Measurements from ENCODE around the gene F8.
"Not testable (repeated sequence)": the region's sequence is repeated elsewhere in the genome, so short reads cannot be mapped to it uniquely, and the experiment has no call there.

The F8 gene

DNA sequence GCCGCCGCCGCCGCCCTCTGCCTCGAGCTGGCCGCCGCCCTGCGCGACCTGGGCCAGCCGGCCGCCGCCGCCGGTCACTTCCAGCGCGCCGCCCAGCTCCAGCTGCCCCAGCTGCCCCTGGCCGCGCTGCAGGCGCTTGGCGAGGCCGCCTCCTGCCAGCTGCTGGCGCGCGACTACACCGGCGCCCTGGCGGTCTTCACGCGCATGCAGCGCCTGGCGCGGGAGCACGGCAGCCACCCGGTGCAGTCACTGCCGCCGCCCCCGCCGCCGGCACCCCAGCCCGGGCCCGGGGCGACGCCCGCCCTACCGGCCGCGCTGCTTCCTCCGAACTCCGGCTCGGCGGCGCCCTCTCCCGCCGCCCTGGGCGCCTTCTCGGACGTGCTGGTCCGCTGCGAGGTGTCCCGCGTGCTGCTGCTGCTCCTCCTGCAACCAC, 135.7 kb downstream of the F8 start:
- in situ Hi-C loops (cut with HindIII; ENCODE audit: low sequenced_read_pairs): not testable (repeated sequence)

DNA sequence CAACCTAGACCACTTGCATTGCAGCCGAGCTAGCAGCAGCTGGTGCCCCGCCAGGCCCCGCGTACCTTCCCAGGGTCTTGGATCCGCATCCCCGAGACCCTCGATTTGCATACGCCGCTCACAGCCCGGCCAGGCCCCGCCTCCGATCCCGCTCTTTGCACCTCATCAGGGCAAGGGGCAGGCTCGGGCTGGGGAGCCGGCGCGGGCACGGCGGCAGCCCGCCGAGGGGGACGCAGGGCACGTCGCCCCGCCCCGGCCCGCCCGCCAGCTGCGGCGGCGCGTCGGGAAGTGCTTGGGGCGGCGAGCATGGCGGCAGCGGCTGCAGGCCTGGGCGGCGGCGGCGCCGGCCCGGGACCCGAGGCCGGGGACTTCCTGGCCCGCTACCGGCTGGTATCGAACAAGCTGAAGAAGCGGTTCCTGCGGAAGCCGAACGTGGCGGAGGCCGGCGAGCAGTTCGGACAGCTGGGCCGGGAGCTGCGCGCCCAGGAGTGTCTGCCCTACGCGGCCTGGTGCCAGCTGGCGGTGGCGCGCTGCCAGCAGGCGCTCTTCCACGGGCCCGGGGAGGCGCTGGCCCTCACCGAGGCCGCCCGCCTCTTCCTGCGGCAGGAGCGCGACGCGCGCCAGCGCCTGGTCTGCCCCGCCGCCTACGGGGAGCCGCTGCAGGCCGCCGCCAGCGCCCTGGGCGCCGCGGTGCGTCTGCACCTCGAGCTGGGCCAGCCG, 136.3 kb downstream of the F8 start, which contains the start of gene F8A1:
F8A1 (plus strand) TSS at position 287 of the 720 bp plus-strand sequence; CDS start at position 307, 20 bp downstream.
- in situ Hi-C loops (cut with HindIII; ENCODE audit: low sequenced_read_pairs): not testable (repeated sequence)

GRCh38 chrX:154885549-154885948, 137.0 kb downstream of the F8 start:
- in situ Hi-C loops (cut with HindIII; ENCODE audit: low sequenced_read_pairs): not testable (repeated sequence)

DNA sequence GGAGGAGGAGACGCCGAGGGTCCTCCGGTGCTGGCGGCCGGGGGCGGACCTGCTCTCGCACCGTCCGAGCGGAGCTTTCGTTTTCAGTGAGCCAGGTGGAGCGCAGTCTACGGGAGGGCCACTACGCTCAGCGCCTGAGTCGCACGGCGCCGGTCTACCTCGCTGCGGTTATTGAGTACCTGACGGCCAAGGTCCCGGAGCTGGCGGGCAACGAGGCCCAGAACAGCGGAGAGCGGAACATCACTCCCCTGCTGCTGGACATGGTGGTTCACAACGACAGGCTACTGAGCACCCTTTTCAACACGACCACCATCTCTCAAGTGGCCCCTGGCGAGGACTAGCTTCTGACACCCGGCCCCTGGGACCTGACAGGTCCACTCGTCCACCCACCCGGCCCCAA, 137.5 kb downstream of the F8 start:
- in situ Hi-C loops (cut with HindIII; ENCODE audit: low sequenced_read_pairs): not testable (repeated sequence)

DNA sequence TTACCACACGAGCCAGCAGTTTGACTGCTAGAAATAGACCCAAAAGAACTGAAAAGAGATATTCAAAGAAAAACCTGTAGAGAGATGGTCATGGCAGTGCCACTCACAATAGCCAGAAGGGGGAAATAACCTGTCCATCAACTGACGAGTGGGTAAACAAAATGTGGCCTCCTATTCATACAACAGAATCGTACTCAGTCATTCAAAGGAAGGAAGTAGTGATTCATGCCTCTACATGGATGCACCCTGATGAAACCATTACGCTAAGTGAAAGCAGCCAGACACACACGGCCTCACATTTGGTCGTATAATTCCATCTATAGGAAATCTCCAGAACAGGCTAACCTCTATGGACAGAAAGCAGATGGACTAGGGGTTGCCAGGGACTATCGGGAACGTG, 138.5 kb downstream of the F8 start:
- in situ Hi-C loops (cut with HindIII; ENCODE audit: low sequenced_read_pairs): not testable (repeated sequence)

- in situ Hi-C loops (cut with HindIII; ENCODE audit: low sequenced_read_pairs): no loop called here
Measured at GRCh38 chrX:154873329-154873728, 149.2 kb downstream of the F8 start.

GRCh38 chrX:154868522-154868921, 154.0 kb downstream of the F8 start:
- in situ Hi-C loops (cut with HindIII; ENCODE audit: low sequenced_read_pairs): not testable (repeated sequence)

DNA sequence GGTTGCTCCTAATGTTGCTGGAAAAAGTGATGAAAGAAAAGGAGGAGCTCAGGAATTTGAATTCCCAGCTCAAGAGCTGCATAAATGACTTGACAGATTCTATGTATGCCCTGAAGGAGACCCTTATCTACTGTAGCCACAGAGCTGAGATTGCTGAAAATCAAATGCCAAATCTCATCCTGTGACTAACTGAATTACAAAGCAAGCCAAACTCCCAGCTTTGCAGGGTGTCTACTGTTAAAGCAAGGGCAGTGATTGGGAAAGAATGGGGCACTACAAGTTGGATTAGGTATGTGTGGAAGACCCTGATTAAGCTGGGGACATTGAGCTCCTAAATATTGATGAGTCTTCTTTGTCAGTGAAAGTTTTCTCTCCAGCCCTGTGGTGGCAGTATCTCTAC, 167.3 kb downstream of the F8 start:
- in situ Hi-C loops (cut with HindIII; ENCODE audit: low sequenced_read_pairs): no loop called here

GRCh38 chrX:154850957-154851611, 171.4 kb downstream of the F8 start:
- in situ Hi-C loops (cut with HindIII; ENCODE audit: low sequenced_read_pairs): no loop called here

DNA sequence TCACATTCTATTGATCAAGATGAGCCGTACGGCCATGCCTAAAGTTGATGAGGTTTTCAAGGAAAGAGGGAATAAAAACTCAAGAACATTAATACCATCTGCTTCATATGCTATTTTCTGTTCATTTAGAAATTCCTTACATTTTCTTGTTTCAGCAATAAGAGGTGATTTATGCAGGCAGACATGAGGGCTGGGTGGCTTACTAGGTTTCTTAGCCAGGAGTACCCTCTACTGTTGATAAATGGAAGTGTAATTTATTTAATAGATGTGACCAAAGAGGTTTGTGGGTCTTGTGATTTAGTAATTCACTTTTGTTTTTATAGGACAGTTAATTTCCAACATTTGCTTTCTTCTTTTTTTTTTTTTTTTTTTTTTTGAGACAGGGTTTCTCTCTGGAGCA, 181.7 kb downstream of the F8 start:
- in situ Hi-C loops (cut with HindIII; ENCODE audit: low sequenced_read_pairs): loop anchor here (25.0 kb wide), 1 partner anchor 254 kb away; the partner anchor contains the start of gene CTAG1A

DNA sequence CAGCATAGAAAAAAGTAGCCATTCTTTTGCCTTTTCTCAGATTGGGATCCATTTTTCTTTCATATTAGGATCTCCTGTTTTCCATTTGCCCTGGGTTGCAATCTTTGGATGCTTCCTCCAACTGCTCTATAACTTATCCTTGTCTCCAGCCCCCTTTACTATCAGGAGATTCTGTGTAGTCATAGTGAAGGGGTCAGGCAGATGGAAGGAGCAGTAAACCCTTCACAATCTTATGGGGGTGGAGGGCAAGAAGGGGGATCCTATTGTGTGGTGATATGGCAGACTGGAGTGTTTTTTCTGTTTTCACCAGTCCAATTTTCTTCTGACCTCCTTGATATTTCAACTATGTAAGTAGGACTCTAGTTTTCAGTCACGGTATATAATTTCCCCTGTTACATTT, 186.4 kb downstream of the F8 start:
- in situ Hi-C loops (cut with HindIII; ENCODE audit: low sequenced_read_pairs): loop anchor here (25.0 kb wide), 1 partner anchor 249 kb away; the partner anchor contains the start of gene CTAG1A

- in situ Hi-C loops (cut with HindIII; ENCODE audit: low sequenced_read_pairs): loop anchor here (25.0 kb wide), 1 partner anchor 247 kb away; the partner anchor contains the start of gene CTAG1A
Measured at GRCh38 chrX:154834562-154834961, 188.0 kb downstream of the F8 start, which contains the start of gene SMIM9. Gene SMIM9 (minus strand): TSS chrX:154834662. CDS start chrX:154830856, 3,806 bp downstream.

DNA sequence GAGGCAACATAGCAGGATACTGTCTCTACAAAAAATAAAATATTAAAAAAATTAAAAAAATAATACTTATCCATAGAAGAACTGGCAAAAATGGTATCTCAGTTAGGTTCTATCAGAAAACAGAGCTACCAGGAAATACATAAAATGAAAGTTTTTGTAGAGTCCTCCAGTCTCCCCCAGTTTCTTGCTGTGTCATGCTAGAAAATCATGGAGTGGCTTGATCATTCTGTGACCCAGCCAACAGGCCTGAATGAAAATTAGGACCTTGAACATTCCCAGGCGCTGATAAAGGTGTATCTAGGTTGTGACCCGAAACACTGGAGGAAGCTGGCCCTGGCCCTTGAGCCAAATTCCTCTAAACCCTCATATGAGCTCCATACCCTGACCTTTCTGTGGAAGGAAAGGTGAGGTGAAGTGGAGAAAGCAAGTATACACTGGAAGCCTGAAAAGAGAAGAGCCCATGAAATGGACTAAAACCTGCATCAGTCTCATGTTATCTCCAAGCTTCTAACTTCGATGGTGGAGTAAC, 188.7 kb downstream of the F8 start:
- in situ Hi-C loops (cut with HindIII; ENCODE audit: low sequenced_read_pairs): loop anchor here (25.0 kb wide), 1 partner anchor 247 kb away; the partner anchor contains the start of gene CTAG1A

GRCh38 chrX:154829926-154830442, 192.5 kb downstream of the F8 start:
- in situ Hi-C loops (cut with HindIII; ENCODE audit: low sequenced_read_pairs): loop anchor here (25.0 kb wide), 1 partner anchor 243 kb away; the partner anchor contains the start of gene CTAG1A

- in situ Hi-C loops (cut with HindIII; ENCODE audit: low sequenced_read_pairs): loop anchor here (25.0 kb wide), 1 partner anchor 242 kb away; the partner anchor contains the start of gene CTAG1A
Measured at GRCh38 chrX:154829134-154829533, 193.4 kb downstream of the F8 start.

DNA sequence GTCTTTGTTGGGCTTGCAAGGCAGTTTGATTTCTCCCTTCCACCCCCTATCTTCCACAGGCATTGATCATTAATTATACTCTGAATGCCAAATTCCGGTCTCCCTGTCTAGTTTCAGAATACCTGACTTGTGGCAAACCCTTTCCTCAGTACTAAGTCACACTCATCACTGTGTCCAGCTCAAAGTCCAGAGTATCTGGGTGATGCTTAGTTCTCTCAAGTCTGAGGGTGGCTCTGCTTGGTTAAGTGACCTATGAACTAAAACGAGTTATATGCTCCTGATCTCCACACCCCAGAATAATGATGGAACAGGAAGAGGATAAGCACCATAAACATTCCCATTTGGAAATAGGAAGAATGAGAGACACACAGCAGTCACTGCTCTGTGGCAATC, 194.5 kb downstream of the F8 start:
- in situ Hi-C loops (cut with HindIII; ENCODE audit: low sequenced_read_pairs): loop anchor here (25.0 kb wide), 1 partner anchor 241 kb away; the partner anchor contains the start of gene CTAG1A

GRCh38 chrX:154827194-154828015, 195.1 kb downstream of the F8 start:
- in situ Hi-C loops (cut with HindIII; ENCODE audit: low sequenced_read_pairs): loop anchor here (25.0 kb wide), 1 partner anchor 240 kb away; the partner anchor contains the start of gene CTAG1A

- in situ Hi-C loops (cut with HindIII; ENCODE audit: low sequenced_read_pairs): loop anchor here (25.0 kb wide), 1 partner anchor 238 kb away; the partner anchor contains the start of gene CTAG1A
Measured at GRCh38 chrX:154825586-154825985, 196.9 kb downstream of the F8 start.

GRCh38 chrX:154824638-154825037, 197.9 kb downstream of the F8 start:
- in situ Hi-C loops (cut with HindIII; ENCODE audit: low sequenced_read_pairs): loop anchor here (25.0 kb wide), 1 partner anchor 237 kb away; the partner anchor contains the start of gene CTAG1A

DNA sequence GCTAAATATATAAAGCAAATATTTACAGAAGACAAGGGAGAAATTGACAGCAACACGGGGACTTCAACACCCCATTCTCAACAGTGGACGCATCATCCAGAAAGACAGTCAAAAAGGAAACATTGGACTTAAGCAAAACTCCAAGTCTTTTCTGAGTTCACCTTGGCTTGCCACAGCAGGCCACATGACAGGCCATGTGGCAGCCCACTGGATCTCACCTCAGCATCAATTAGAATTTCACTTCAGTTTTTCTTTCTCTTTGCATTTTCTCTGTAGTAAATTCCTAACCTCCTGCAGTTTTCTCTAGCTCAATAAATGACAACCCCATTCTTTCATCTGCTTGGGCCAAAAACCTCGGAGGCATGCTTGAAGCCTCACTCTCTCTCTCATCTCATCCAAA, 200.5 kb downstream of the F8 start:
- in situ Hi-C loops (cut with HindIII; ENCODE audit: low sequenced_read_pairs): no loop called here

Measured in endothelial cell of hepatic sinusoid (primary cell).